ENCODE results near the gene FSCB.

- TF ChIP-seq CTCF (IDR thresholded peaks at IDR 0.05) (no peak), POLR2A (IDR thresholded peaks at IDR 0.05) (no peak)
Observed at GRCh38 chr14:44505588-44505987, 1.5 kb downstream of the FSCB start.

All from esophagus squamous epithelium (tissue), 4 donors.